K562 (cell line): ENCODE measurements around the gene LY6G6D. TPM values are rescaled to one million over a fixed set of nuclear protein-coding genes. Genes with fewer than 3 reads are reported as not detected.

Experiments used
- ATAC-seq: fragments of 200-7000 bp; cut with Tn5 transposase; 3 replicates; pipeline ENCODE4 v1.9.1; 2020; ENCODE audit warnings: moderate library complexity
- BruUV-seq: library from RNA; stranded (reverse); fragments of 400-500 nt; replicated peaks from 2 replicates; lab custom pipeline; 2021; lab: Mats Ljungman, UMichigan
- CTCF ChIA-PET: fragments of 300-600 bp; formaldehyde crosslinking; extraction: SDS; loops from one replicate; lab custom pipeline; 2021; ENCODE audit warnings: low intra/inter-chr PET ratio; lab: Yijun Ruan, JAX
- POLR2A ChIA-PET: fragments of 300-600, 350-650 bp; sonication (Branson Sonifier 250); formaldehyde crosslinking; extraction: SDS; loops from one replicate; lab custom pipeline; 2021; ENCODE audit warnings: antibody characterized with exemption, inconsistent platforms; lab: Yijun Ruan, JAX
- DNase-seq, 4 experiments: peaks; one replicate each; pipeline versions ENCODE4 v3.0.0 to v3.0.0-alpha.2; 2011 to 2018; ENCODE audit warnings: low spot score in 3 of 4, mixed read lengths in 3 of 4; ENCODE audit errors: extremely low read depth in 1 of 4
- FAIRE-seq: peaks from 2 replicates; lab custom pipeline; 2011; peaks lifted over from hg19 to GRCh38; lab: Jason Lieb, UNC
- H2AFZ ChIP-seq: 2 replicates; pipeline ENCODE4 v1.6.0; 2011; ENCODE audit warnings: low read depth, low read length, control low read depth, inconsistent platforms
- H3K27ac ChIP-seq: fragments of 200-600 bp; 3 replicates; pipeline ENCODE4 v1.8.0; 2011; ENCODE audit warnings: low read depth, mild to moderate bottlenecking, control low read depth, inconsistent platforms, low read length, moderate library complexity, mixed read lengths; ENCODE audit errors: extremely low read depth
- H3K27me3 ChIP-seq, 2 experiments: fragments of 300-600 bp in 1 of 2; 2 replicates in 1 of 2; 3 replicates in 1 of 2; pipeline versions ENCODE4 v1.6.0 to v1.8.0; 2011; ENCODE audit warnings: inconsistent platforms in 2 of 2, low read length in 2 of 2, mild to moderate bottlenecking in 1 of 2, mixed read lengths in 1 of 2, moderate library complexity in 1 of 2; ENCODE audit not compliant: control insufficient read depth in 2 of 2, insufficient read depth in 2 of 2
- H3K36me3 ChIP-seq: fragments of 300-600 bp; 3 replicates; pipeline ENCODE4 v1.8.0; 2011; ENCODE audit warnings: mild to moderate bottlenecking, low read length, inconsistent platforms; ENCODE audit not compliant: control insufficient read depth, insufficient read depth
- H3K4me1 ChIP-seq, 2 experiments: fragments of 200-600 bp in 1 of 2; replicated peaks in 1 of 2; 2 replicates in 1 of 2; 3 replicates in 1 of 2; pipeline versions ENCODE4 v1.5.1 to v1.8.0; 2011; ENCODE audit warnings: inconsistent platforms in 2 of 2, low read length in 2 of 2, mild to moderate bottlenecking in 1 of 2, mixed read lengths in 1 of 2, moderate library complexity in 1 of 2; ENCODE audit not compliant: control insufficient read depth in 2 of 2, insufficient read depth in 2 of 2
- H3K4me2 ChIP-seq: 2 replicates; pipeline ENCODE4 v1.6.1; 2011; ENCODE audit warnings: low read length, control low read depth, inconsistent platforms, mixed read lengths; ENCODE audit not compliant: insufficient read depth
- H3K4me3 ChIP-seq: fragments of 200-600 bp; sonication (generic), shearing (Covaris generic); 2 replicates; pipeline ENCODE4 v1.5.1; 2016; ENCODE audit warnings: control low read depth, inconsistent platforms
- H3K79me2 ChIP-seq: fragments of 200-600 bp; 3 replicates; pipeline ENCODE4 v1.8.0; 2011; ENCODE audit warnings: low read length, inconsistent platforms; ENCODE audit not compliant: control insufficient read depth, insufficient read depth
- H3K9ac ChIP-seq, 2 experiments: 2 replicates each; pipeline versions ENCODE4 v1.6.0 to v1.6.1; 2011; ENCODE audit warnings: low read depth in 2 of 2, low read length in 2 of 2, control low read depth in 1 of 2, inconsistent platforms in 1 of 2, mild to moderate bottlenecking in 1 of 2, mixed read lengths in 1 of 2; ENCODE audit not compliant: insufficient read depth in 1 of 2
- H3K9me1 ChIP-seq: one replicate; pipeline ENCODE4 v1.6.0; 2011; ENCODE audit warnings: inconsistent platforms, mild to moderate bottlenecking, low read length, moderate library complexity; ENCODE audit not compliant: control insufficient read depth, insufficient read depth
- H3K9me3 ChIP-seq: replicated peaks from 2 replicates; pipeline ENCODE4 v1.5.1; 2011; ENCODE audit warnings: low read depth, low read length, inconsistent platforms; ENCODE audit not compliant: control insufficient read depth, insufficient read depth
- H4K20me1 ChIP-seq: replicated peaks from 2 replicates; pipeline ENCODE4 v1.6.1; 2011; ENCODE audit warnings: low read length, inconsistent platforms, mixed read lengths; ENCODE audit not compliant: control insufficient read depth, insufficient read depth
- ARHGAP35 ChIP-seq: fragments of 450-650 bp; IDR thresholded peaks from 2 replicates; pipeline ENCODE4 v1.6.1; 2018; ENCODE audit not compliant: partially characterized antibody
- BCOR ChIP-seq: fragments of 450-650 bp; IDR thresholded peaks from 2 replicates; pipeline ENCODE4 v1.6.1; 2016
- CHD4 ChIP-seq: fragments of 200-600 bp; sonication (generic); IDR thresholded peaks from 3 replicates; pipeline ENCODE4 v1.6.1; 2012; ENCODE audit warnings: low read depth, mild to moderate bottlenecking, mixed read lengths, low read length, inconsistent platforms; ENCODE audit not compliant: insufficient read depth, insufficient replicate concordance, poor library complexity, severe bottlenecking
- GATA2 ChIP-seq: sonication (generic); formaldehyde crosslinking; IDR thresholded peaks from 2 replicates; pipeline ENCODE4 v1.4.0; 2020; ENCODE audit warnings: mild to moderate bottlenecking, missing genetic modification reagents
- MAFK ChIP-seq: IDR thresholded peaks from 2 replicates; pipeline ENCODE4 v1.6.1; 2011; ENCODE audit warnings: low read length, improper control_type of control experiment
- MYC ChIP-seq, 2 experiments: fragments of 250-450 bp in 1 of 2; sonication (Bioruptor Pico) in 1 of 2; IDR thresholded peaks; 2 replicates each; pipeline versions ENCODE4 v1.5.1 to v1.6.1; 2012 to 2021; ENCODE audit warnings: low read depth in 2 of 2, borderline replicate concordance in 1 of 2, improper control_type of control experiment in 1 of 2, low read length in 1 of 2, mild to moderate bottlenecking in 1 of 2, moderate library complexity in 1 of 2
- PRPF4 ChIP-seq: fragments of 200-400 bp; formaldehyde crosslinking; IDR thresholded peaks from one replicate; pipeline ENCODE4 v1.6.1; 2017; ENCODE audit warnings: low read length, low read depth, mild to moderate bottlenecking; ENCODE audit not compliant: insufficient read depth, poor library complexity, severe bottlenecking
- RBM22 ChIP-seq: fragments of 200-400 bp; formaldehyde crosslinking; IDR thresholded peaks from 2 replicates; pipeline ENCODE4 v1.6.1; 2018; ENCODE audit warnings: low read length, low read depth; ENCODE audit not compliant: poor library complexity, severe bottlenecking
- SMAD1 ChIP-seq: fragments of 150-350 bp; IDR thresholded peaks from 2 replicates; pipeline ENCODE4 v1.6.1; 2014; ENCODE audit warnings: low read length, low read depth; ENCODE audit not compliant: partially characterized antibody
- STAT5A ChIP-seq: IDR thresholded peaks from 2 replicates; pipeline ENCODE4 v1.6.1; 2012; ENCODE audit warnings: low read length, inconsistent platforms, borderline replicate concordance
- ZNF143 ChIP-seq: sonication (generic); formaldehyde crosslinking; IDR thresholded peaks from 2 replicates; pipeline ENCODE4 v1.9.0; 2022; ENCODE audit warnings: mild to moderate bottlenecking, missing genetic modification reagents
- ZNF263 ChIP-seq: sonication (generic); formaldehyde crosslinking; IDR thresholded peaks from 2 replicates; pipeline ENCODE4 v1.8.0; 2022; ENCODE audit warnings: mild to moderate bottlenecking, missing genetic modification reagents, borderline replicate concordance
- ZNF76 ChIP-seq: fragments of 250-450 bp; sonication (Bioruptor Pico); IDR thresholded peaks from 2 replicates; pipeline ENCODE4 v1.4.0; 2020; ENCODE audit warnings: mild to moderate bottlenecking, moderate library complexity, borderline replicate concordance
- ZSCAN29 ChIP-seq: fragments of 450-650 bp; IDR thresholded peaks from 2 replicates; pipeline ENCODE4 v1.6.1; 2017
- WGBS: fragments of 100-300 bp; shearing (Covaris generic); methylation state at CpG from one replicate; pipeline ENCODE4 v1.1.6; 2016; ENCODE audit warnings: low coverage, mixed read lengths; ENCODE audit not compliant: insufficient coverage; ENCODE audit errors: missing lambda C conversion rate; 5-methylcytosine and 5-hydroxymethylcytosine counted together
- in situ Hi-C: fragments of 300-500 bp; cut with MboI; formaldehyde crosslinking; loops from 4 replicates; pipeline ENCODE4 v1.15.0; 2018; ENCODE audit warnings: inconsistent platforms, mixed read lengths
- intact Hi-C: fragments of 100-400 bp; cut with micrococcal nuclease; formaldehyde crosslinking; loops from 2 replicates; pipeline ENCODE4 v1.14.2; 2022
- polyA plus RNA-seq, 8 experiments: library from polyadenylated mRNA; depleted of rRNA in 4 of 8; stranded (reverse) in 5 of 8; unstranded in 3 of 8; fragments of >200 nt; fragmentation: Nextera tagmentation in 2 of 8; fragmentation: Illumina TruSeq in 1 of 8; extraction: Ambion mirVana in 2 of 8; extraction: Trizol in 1 of 8; gene quantifications; 2 replicates each; pipeline versions ENCODE4 v1.2.1 to v1.2.3, GENCODE V29; 2011 to 2014; ENCODE audit warnings: inconsistent platforms in 1 of 8, missing spikeins in 1 of 8
- total RNA-seq, 7 experiments: library from RNA; depleted of rRNA in 6 of 7; stranded (reverse); fragments of >200 nt in 6 of 7; fragmentation: Illumina TruSeq in 2 of 7; extraction: Trizol in 2 of 7; gene quantifications; 2 replicates each; pipeline versions ENCODE4 v1.2.1 to v1.2.3, GENCODE V29; 2011 to 2021; ENCODE audit warnings: low replicate concordance in 1 of 7
- TF ChIP-seq, protein P1 (sequence below): sonication (generic); formaldehyde crosslinking; IDR thresholded peaks from 2 replicates; pipeline ENCODE4 v1.8.0; 2022; ENCODE audit warnings: missing genetic modification reagents, mild to moderate bottlenecking, borderline replicate concordance
- TF ChIP-seq, protein P2 (sequence below): sonication (generic); formaldehyde crosslinking; IDR thresholded peaks from 2 replicates; pipeline ENCODE4 v1.8.1; 2023; ENCODE audit warnings: mild to moderate bottlenecking, missing genetic modification reagents, moderate library complexity
- TF ChIP-seq, protein P3 (sequence below), 2 experiments: fragments of 250-450 bp in 1 of 2; fragments of 450-650 bp in 1 of 2; sonication (Bioruptor Pico) in 1 of 2; IDR thresholded peaks; 2 replicates each; pipeline versions ENCODE4 v1.6.1 to v1.8.0; 2016 to 2021; ENCODE audit warnings: mild to moderate bottlenecking in 2 of 2, moderate library complexity in 2 of 2, missing compliant biosample characterization in 1 of 2, missing genetic modification characterization in 1 of 2

LY6G6D gene
- total and polyA plus RNA-seq, 9 of the 15 experiments (the other 6 are each of a cell fraction or from before 2014, with no cell fraction given), result 0.30 to 0.38 TPM; not detected in 7

DNA sequence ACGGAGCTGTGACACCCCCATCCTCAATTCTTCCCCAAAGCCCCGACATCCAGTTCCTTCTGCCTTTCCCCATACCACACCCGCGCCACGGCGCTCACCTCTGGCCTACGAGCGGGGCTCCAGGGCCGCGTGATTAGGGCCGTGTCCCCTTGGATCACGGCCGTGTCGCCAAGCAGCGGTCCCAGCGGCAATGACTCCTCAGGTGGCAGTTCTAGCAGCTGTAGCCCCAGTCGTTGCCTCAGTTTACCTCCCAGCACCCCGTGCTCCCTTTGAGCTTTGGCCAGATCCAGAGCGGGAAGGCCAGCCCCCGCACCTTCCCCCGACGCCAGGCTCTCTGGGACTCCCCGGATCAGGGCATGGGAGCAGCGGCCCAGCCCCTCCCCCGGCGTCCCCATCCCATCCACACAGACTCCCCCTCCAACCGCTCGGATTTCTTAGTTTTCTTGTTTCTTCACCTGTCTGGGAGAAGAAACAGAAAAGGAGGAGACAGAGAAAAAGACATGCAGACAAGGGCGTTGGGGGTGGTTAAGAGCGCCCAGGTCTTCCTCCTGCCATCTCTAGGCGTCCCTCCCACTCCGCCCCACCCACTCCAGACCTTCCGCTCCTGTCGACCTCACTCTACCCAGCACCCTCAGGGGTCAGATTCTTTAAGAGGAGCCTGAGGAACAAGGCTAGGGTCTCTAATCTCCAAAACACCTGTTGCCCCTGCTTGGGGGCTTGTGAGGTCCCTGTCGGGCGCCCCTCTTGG lies 13.8 kb downstream of the LY6G6D start, which contains the start of gene DDAH2:
TSS of gene DDAH2 (minus strand) at position 533 of the 748 bp plus-strand sequence. CDS start at position 395, 138 bp downstream.
- BruUV-seq, result no TSS peak
- WGBS, result 65% methylated on average over 35 of the region's 36 CpGs
- FAIRE-seq, result no peak
- Histone ChIP-seq H3K27ac (peak within 1 kb of the TSS; percentile 75), H4K20me1 (peaks cover 6% of the 10 kb centered on the region), H3K4me1 (peaks cover 48 to 66% of the 10 kb centered on the region in 2 experiments), H2AFZ (peak within 1 kb of the TSS; percentile 71), H3K9me1 (peaks cover 5% of the 10 kb centered on the region), H3K27me3 (no peaks in the 10 kb centered on the region), H3K9me3 (no peaks in the 10 kb centered on the region), H3K9ac (peak within 1 kb of the TSS; percentile 58 to 85), H3K36me3 (peaks cover 64% of the 10 kb centered on the region), H3K4me3 (peak within 1 kb of the TSS; percentile 65), H3K4me2 (peak within 1 kb of the TSS; percentile 94), H3K79me2 (peaks cover 34% of the 10 kb centered on the region)
- CTCF ChIA-PET, result interaction anchor here (0.6 to 2.0 kb wide), 5 partner anchors 32 to 141 kb away, joined by 3 to 18 read pairs (median 5); no protein-coding TSS in a partner anchor
- in situ Hi-C loops (no loop called here), intact Hi-C loops (loop anchor here (1.0 to 2.0 kb wide), 4 partner anchors 40 to 98 kb away; partner anchors contain the start of genes HSPA1B and VARS1)
- peak; percentile 2; the same call in 1 of the 3 replicates for ATAC-seq
- DNase-seq, result peak in 1 of 4 experiments; percentile 59
- POLR2A ChIA-PET, result interaction anchor here (0.7 to 15.0 kb wide), 34 partner anchors 3 to 316 kb away, joined by 3 to 236 read pairs (median 5); partner anchors contain the start of genes ABHD16A, BAG6, C6orf47 and CLIC1
- TF ChIP-seq RBM22 (peak; percentile 98), SMAD1 (peak; percentile 31), BCOR (peak; percentile 85), ARHGAP35 (peak; percentile 11), MAFK (peak; percentile 6; the same call in 1 of the 2 replicates), CHD4 (peak; percentile 82), PRPF4 (peak; percentile 28), STAT5A (peak; percentile 4; the same call in 1 of the 2 replicates), ZNF143 (peak; percentile 13), GATA2 (CRISPR knock-in tag) (0 out of 2 replicates have a peak, but pooled peaks have one; percentile 17), ZNF263 (no peak; the same call in 1 of the 2 replicates), MYC (IDR thresholded peaks at IDR 0.05; ENCODE audit: low read depth, low read length) (no peak), MYC (CRISPR knock-in tag; IDR thresholded peaks at IDR 0.05; ENCODE audit: borderline replicate concordance, low read depth) (peak; percentile 15; the same call in 1 of the 2 replicates), ZSCAN29 (0 out of 2 replicates have a peak, but pooled peaks have one; percentile 13), ZNF76 (CRISPR knock-in tag) (no peak)
- TF ChIP-seq, protein P1, sequence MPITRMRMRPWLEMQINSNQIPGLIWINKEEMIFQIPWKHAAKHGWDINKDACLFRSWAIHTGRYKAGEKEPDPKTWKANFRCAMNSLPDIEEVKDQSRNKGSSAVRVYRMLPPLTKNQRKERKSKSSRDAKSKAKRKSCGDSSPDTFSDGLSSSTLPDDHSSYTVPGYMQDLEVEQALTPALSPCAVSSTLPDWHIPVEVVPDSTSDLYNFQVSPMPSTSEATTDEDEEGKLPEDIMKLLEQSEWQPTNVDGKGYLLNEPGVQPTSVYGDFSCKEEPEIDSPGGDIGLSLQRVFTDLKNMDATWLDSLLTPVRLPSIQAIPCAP (CRISPR knock-in tag), result peak; percentile 28; the same call in 1 of the 2 replicates
- TF ChIP-seq, protein P2, sequence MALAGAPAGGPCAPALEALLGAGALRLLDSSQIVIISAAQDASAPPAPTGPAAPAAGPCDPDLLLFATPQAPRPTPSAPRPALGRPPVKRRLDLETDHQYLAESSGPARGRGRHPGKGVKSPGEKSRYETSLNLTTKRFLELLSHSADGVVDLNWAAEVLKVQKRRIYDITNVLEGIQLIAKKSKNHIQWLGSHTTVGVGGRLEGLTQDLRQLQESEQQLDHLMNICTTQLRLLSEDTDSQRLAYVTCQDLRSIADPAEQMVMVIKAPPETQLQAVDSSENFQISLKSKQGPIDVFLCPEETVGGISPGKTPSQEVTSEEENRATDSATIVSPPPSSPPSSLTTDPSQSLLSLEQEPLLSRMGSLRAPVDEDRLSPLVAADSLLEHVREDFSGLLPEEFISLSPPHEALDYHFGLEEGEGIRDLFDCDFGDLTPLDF (CRISPR knock-in tag), result peak; percentile 47; the same call in 1 of the 2 replicates
- TF ChIP-seq, protein P3, sequence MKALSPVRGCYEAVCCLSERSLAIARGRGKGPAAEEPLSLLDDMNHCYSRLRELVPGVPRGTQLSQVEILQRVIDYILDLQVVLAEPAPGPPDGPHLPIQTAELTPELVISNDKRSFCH (CRISPR knock-in tag; IDR thresholded peaks at IDR 0.05), result no peak
- TF ChIP-seq, protein P3 (tag; IDR thresholded peaks at IDR 0.05), result 0 out of 2 replicates have a peak, but pooled peaks have one; percentile 17
